ENCODE measurements around the gene GMFB. TPM values are rescaled to one million over a fixed set of nuclear protein-coding genes. Genes with fewer than 3 reads are reported as not detected.
A peak's percentile ranks its signal among the peaks of the same experiment; 100 is the strongest.

Gene GMFB
- 58.5 TPM for polyA plus RNA-seq
- long read RNA-seq, donor 1, full-length matches to known transcripts = 5 of 5 reads
- long read RNA-seq, donor 1, partial matches to known transcripts = 0 of 5 reads
- long read RNA-seq, donor 1, other reads (novel, unspliced or antisense) = 0 of 5 reads
- long read RNA-seq, donor 2, full-length matches to known transcripts = 12 of 12 reads
- long read RNA-seq, donor 2, partial matches to known transcripts = 0 of 12 reads
- long read RNA-seq, donor 2, other reads (novel, unspliced or antisense) = 0 of 12 reads
- long read RNA-seq, donor 3 = 0 reads
- long read RNA-seq, donor 4, full-length matches to known transcripts = 2 of 2 reads
- long read RNA-seq, donor 4, partial matches to known transcripts = 0 of 2 reads
- long read RNA-seq, donor 4, other reads (novel, unspliced or antisense) = 0 of 2 reads
- long read RNA-seq, donor 5, full-length matches to known transcripts = 9 of 15 reads
- long read RNA-seq, donor 5, partial matches to known transcripts = 6 of 15 reads
- long read RNA-seq, donor 5, other reads (novel, unspliced or antisense) = 0 of 15 reads
- long read RNA-seq, donor 6, full-length matches to known transcripts = 13 of 18 reads
- long read RNA-seq, donor 6, partial matches to known transcripts = 0 of 18 reads
- long read RNA-seq, donor 6, other reads (novel, unspliced or antisense) = 5 of 18 reads
- long read RNA-seq, donor 7, full-length matches to known transcripts = 8 of 14 reads
- long read RNA-seq, donor 7, partial matches to known transcripts = 6 of 14 reads
- long read RNA-seq, donor 7, other reads (novel, unspliced or antisense) = 0 of 14 reads
- long read RNA-seq, donor 8, full-length matches to known transcripts = 15 of 21 reads
- long read RNA-seq, donor 8, partial matches to known transcripts = 0 of 21 reads
- long read RNA-seq, donor 8, other reads (novel, unspliced or antisense) = 6 of 21 reads
- long read RNA-seq, donor 9, full-length matches to known transcripts = 6 of 6 reads
- long read RNA-seq, donor 9, partial matches to known transcripts = 0 of 6 reads
- long read RNA-seq, donor 9, other reads (novel, unspliced or antisense) = 0 of 6 reads
- long read RNA-seq, donor 10, full-length matches to known transcripts = 14 of 23 reads
- long read RNA-seq, donor 10, partial matches to known transcripts = 9 of 23 reads
- long read RNA-seq, donor 10, other reads (novel, unspliced or antisense) = 0 of 23 reads
- long read RNA-seq, donor 11, full-length matches to known transcripts = 9 of 14 reads
- long read RNA-seq, donor 11, partial matches to known transcripts = 5 of 14 reads
- long read RNA-seq, donor 11, other reads (novel, unspliced or antisense) = 0 of 14 reads

GRCh38 chr14:54488646-54489317 lies at the start of gene GMFB:
Gene GMFB (minus strand): TSS chr14:54488980. CDS start chr14:54488927, 53 bp downstream.
- Histone ChIP-seq H3K4me3 (ENCODE audit: low read length) (peak within 1 kb of the TSS; percentile 100), H3K36me3 (ENCODE audit: control insufficient read depth, insufficient read depth, low read length) (no peaks in the 10 kb centered on the region), H3K4me1 (ENCODE audit: control insufficient read depth, insufficient read depth, low read length) (peaks cover 11% of the 10 kb centered on the region), H3K27me3 (ENCODE audit: control insufficient read depth, insufficient read depth, low read length) (no peaks in the 10 kb centered on the region), H3K27ac (ENCODE audit: low read length) (peak within 1 kb of the TSS; percentile 93), H3K9me3 (ENCODE audit: control insufficient read depth, low read depth, low read length) (no peaks in the 10 kb centered on the region)
- 0% methylated on average over 2 of the region's 51 CpGs for WGBS (ENCODE audit: insufficient coverage, low lambda C conversion rate)
- DNase-seq = peak; percentile 89 to 95

- Histone ChIP-seq H3K27me3 (ENCODE audit: control insufficient read depth, insufficient read depth, low read length) (no peaks in the 10 kb centered on the region), H3K36me3 (ENCODE audit: control insufficient read depth, insufficient read depth, low read length) (peaks cover 3% of the 10 kb centered on the region), H3K27ac (ENCODE audit: low read length) (peak overlapping the region; percentile 22), H3K4me1 (ENCODE audit: control insufficient read depth, insufficient read depth, low read length) (peaks cover 16% of the 10 kb centered on the region), H3K9me3 (ENCODE audit: control insufficient read depth, low read depth, low read length) (no peaks in the 10 kb centered on the region), H3K4me3 (ENCODE audit: low read length) (no peak overlapping the region)
- peak in 1 of 2 donors; percentile 40 for DNase-seq
- WGBS (ENCODE audit: insufficient coverage, low lambda C conversion rate) = 60% methylated on average over 2 of the region's 3 CpGs
Measured at GRCh38 chr14:54538055-54538454, 49.3 kb upstream of the GMFB start.

- peak; percentile 25 to 64 for DNase-seq
Measured at GRCh38 chr14:54537651-54538050, 48.9 kb upstream of the GMFB start.

GRCh38 chr14:54535646-54536045 lies 46.9 kb upstream of the GMFB start:
- Histone ChIP-seq H3K4me3 (ENCODE audit: low read length) (no peak overlapping the region), H3K36me3 (ENCODE audit: control insufficient read depth, insufficient read depth, low read length) (peaks cover 3% of the 10 kb centered on the region), H3K27ac (ENCODE audit: low read length) (no peak overlapping the region), H3K9me3 (ENCODE audit: control insufficient read depth, low read depth, low read length) (no peaks in the 10 kb centered on the region), H3K27me3 (ENCODE audit: control insufficient read depth, insufficient read depth, low read length) (no peaks in the 10 kb centered on the region), H3K4me1 (ENCODE audit: control insufficient read depth, insufficient read depth, low read length) (peaks cover 16% of the 10 kb centered on the region)
- DNase-seq = no peak
- 100% methylated on average over 1 of the region's 2 CpGs for WGBS (ENCODE audit: insufficient coverage, low lambda C conversion rate)

More at GRCh38 chr14:54537651-54538050, 48.9 kb upstream of the GMFB start:
- Histone ChIP-seq H3K27me3 (ENCODE audit: control insufficient read depth, insufficient read depth, low read length) (no peaks in the 10 kb centered on the region), H3K4me1 (ENCODE audit: control insufficient read depth, insufficient read depth, low read length) (peaks cover 16% of the 10 kb centered on the region), H3K9me3 (ENCODE audit: control insufficient read depth, low read depth, low read length) (no peaks in the 10 kb centered on the region), H3K27ac (ENCODE audit: low read length) (no peak overlapping the region), H3K4me3 (ENCODE audit: low read length) (no peak overlapping the region), H3K36me3 (ENCODE audit: control insufficient read depth, insufficient read depth, low read length) (peaks cover 3% of the 10 kb centered on the region)
- 17% methylated on average over 1 of the region's 2 CpGs for WGBS (ENCODE audit: insufficient coverage, low lambda C conversion rate)

- H3K4me3 ChIP-seq (ENCODE audit: low read length) = no peak overlapping the region
- H3K9me3 ChIP-seq (ENCODE audit: control insufficient read depth, low read depth, low read length) = no peaks in the 10 kb centered on the region
- H3K4me1 ChIP-seq (ENCODE audit: control insufficient read depth, insufficient read depth, low read length) = peaks cover 16% of the 10 kb centered on the region
- no peaks in the 10 kb centered on the region for H3K27me3 ChIP-seq (ENCODE audit: control insufficient read depth, insufficient read depth, low read length)
- 100% methylated on average over 1 of the region's 1 CpG for WGBS (ENCODE audit: insufficient coverage, low lambda C conversion rate)
- DNase-seq = no peak
- H3K27ac ChIP-seq (ENCODE audit: low read length) = no peak overlapping the region
- H3K36me3 ChIP-seq (ENCODE audit: control insufficient read depth, insufficient read depth, low read length) = peaks cover 3% of the 10 kb centered on the region
Measured at GRCh38 chr14:54535126-54535525, 46.3 kb upstream of the GMFB start.

GRCh38 chr14:54533100-54533499 lies 44.3 kb upstream of the GMFB start:
- DNase-seq = no peak
- Histone ChIP-seq H3K4me3 (ENCODE audit: low read length) (no peak overlapping the region), H3K4me1 (ENCODE audit: control insufficient read depth, insufficient read depth, low read length) (peaks cover 13% of the 10 kb centered on the region), H3K27ac (ENCODE audit: low read length) (no peak overlapping the region), H3K9me3 (ENCODE audit: control insufficient read depth, low read depth, low read length) (no peaks in the 10 kb centered on the region), H3K36me3 (ENCODE audit: control insufficient read depth, insufficient read depth, low read length) (peaks cover 5% of the 10 kb centered on the region), H3K27me3 (ENCODE audit: control insufficient read depth, insufficient read depth, low read length) (no peaks in the 10 kb centered on the region)
- WGBS (ENCODE audit: insufficient coverage, low lambda C conversion rate) = 86% methylated on average over 1 of the region's 1 CpG

GRCh38 chr14:54532111-54533012 lies 43.6 kb upstream of the GMFB start:
- H3K4me1 ChIP-seq (ENCODE audit: control insufficient read depth, insufficient read depth, low read length) = peaks cover 10% of the 10 kb centered on the region
- H3K36me3 ChIP-seq (ENCODE audit: control insufficient read depth, insufficient read depth, low read length) = peaks cover 5% of the 10 kb centered on the region
- 100% methylated on average over 1 of the region's 3 CpGs for WGBS (ENCODE audit: insufficient coverage, low lambda C conversion rate)
- no peak overlapping the region for H3K4me3 ChIP-seq (ENCODE audit: low read length)
- peak in 1 of 2 donors; percentile 26 for DNase-seq
- H3K9me3 ChIP-seq (ENCODE audit: control insufficient read depth, low read depth, low read length) = no peaks in the 10 kb centered on the region
- H3K27me3 ChIP-seq (ENCODE audit: control insufficient read depth, insufficient read depth, low read length) = no peaks in the 10 kb centered on the region
- H3K27ac ChIP-seq (ENCODE audit: low read length) = no peak overlapping the region

GRCh38 chr14:54529811-54530210 lies 41.0 kb upstream of the GMFB start:
- H3K4me3 ChIP-seq (ENCODE audit: low read length) = no peak overlapping the region
- H3K27ac ChIP-seq (ENCODE audit: low read length) = no peak overlapping the region
- WGBS (ENCODE audit: insufficient coverage, low lambda C conversion rate) = 17% methylated on average over 1 of the region's 1 CpG
- peaks cover 9% of the 10 kb centered on the region for H3K36me3 ChIP-seq (ENCODE audit: control insufficient read depth, insufficient read depth, low read length)
- no peaks in the 10 kb centered on the region for H3K27me3 ChIP-seq (ENCODE audit: control insufficient read depth, insufficient read depth, low read length)
- DNase-seq = peak in 1 of 2 donors; percentile 36
- H3K9me3 ChIP-seq (ENCODE audit: control insufficient read depth, low read depth, low read length) = no peaks in the 10 kb centered on the region
- no peaks in the 10 kb centered on the region for H3K4me1 ChIP-seq (ENCODE audit: control insufficient read depth, insufficient read depth, low read length)

- no peak for DNase-seq
- H3K27me3 ChIP-seq (ENCODE audit: control insufficient read depth, insufficient read depth, low read length) = no peaks in the 10 kb centered on the region
- no peak overlapping the region for H3K27ac ChIP-seq (ENCODE audit: low read length)
- no peak overlapping the region for H3K4me3 ChIP-seq (ENCODE audit: low read length)
- no peaks in the 10 kb centered on the region for H3K4me1 ChIP-seq (ENCODE audit: control insufficient read depth, insufficient read depth, low read length)
- WGBS (ENCODE audit: insufficient coverage, low lambda C conversion rate) = no CpG with 5 or more reads among the region's 2 CpGs
- H3K36me3 ChIP-seq (ENCODE audit: control insufficient read depth, insufficient read depth, low read length) = peaks cover 13% of the 10 kb centered on the region
- H3K9me3 ChIP-seq (ENCODE audit: control insufficient read depth, low read depth, low read length) = no peaks in the 10 kb centered on the region
Measured at GRCh38 chr14:54528973-54529372, 40.2 kb upstream of the GMFB start.

Data from large intestine (tissue), 12 donors.